B cell (primary cell): Measurements from ENCODE around the gene WDR4. TPM values are rescaled to one million over a fixed set of nuclear protein-coding genes. Genes with fewer than 3 reads are reported as not detected.

ENCODE experiments used
- ATAC-seq: fragments of 200-7000 bp; cut with Tn5 transposase; one replicate; pipeline ENCODE4 v1.10.0; 2021; ENCODE audit warnings: low read depth, mild to moderate bottlenecking, moderate number of reproducible peaks, moderate library complexity
- CTCF ChIA-PET: fragments of 350-600 bp; sonication (Branson Sonifier 250); formaldehyde crosslinking; loops from one replicate; lab custom pipeline; 2021; ENCODE audit warnings: antibody characterized with exemption, inconsistent platforms; lab: Charles Lee
- POLR2A ChIA-PET: fragments of 350-600 bp; sonication (Branson Sonifier 250); formaldehyde crosslinking; loops from one replicate; lab custom pipeline; 2021; ENCODE audit warnings: antibody characterized with exemption; lab: Charles Lee
- DNase-seq: peaks from one replicate; pipeline ENCODE4 v3.0.0; 2013
- H2AFZ ChIP-seq: 2 replicates; pipeline ENCODE4 v1.6.1; 2012; ENCODE audit warnings: mild to moderate bottlenecking, low read depth, low read length; ENCODE audit not compliant: insufficient read depth, poor library complexity, severe bottlenecking
- H3K27ac ChIP-seq, 2 donors: 1 replicate in 1 of 2; 2 replicates in 1 of 2; pipeline ENCODE4 v1.5.1; 2012 to 2013; ENCODE audit warnings: low read length in 2 of 2, mild to moderate bottlenecking in 2 of 2, moderate library complexity in 1 of 2
- H3K27me3 ChIP-seq, 4 experiments: fragments of 200-600 bp in 1 of 4; sonication (generic) in 1 of 4; replicated peaks in 1 of 4; 1 replicate in 2 of 4; 2 replicates in 2 of 4; pipeline versions ENCODE4 v1.6.1 to v1.7.0; 2013 to 2016; ENCODE audit warnings: low read length in 3 of 4, mild to moderate bottlenecking in 2 of 4, mixed read lengths in 1 of 4, moderate library complexity in 1 of 4; ENCODE audit not compliant: insufficient read depth in 4 of 4, control insufficient read depth in 3 of 4; ENCODE audit errors: control extremely low read depth in 1 of 4
- H3K36me3 ChIP-seq, 2 experiments: replicated peaks in 1 of 2; 1 replicate in 1 of 2; 2 replicates in 1 of 2; pipeline versions ENCODE4 v1.6.1 to v1.7.1; 2013; ENCODE audit warnings: low read length in 1 of 2; ENCODE audit not compliant: insufficient read depth in 2 of 2, control insufficient read depth in 1 of 2; ENCODE audit errors: control extremely low read depth in 1 of 2, extremely low read depth in 1 of 2
- H3K4me1 ChIP-seq, 2 donors: fragments of 200-600 bp in 1 of 2; sonication (generic) in 1 of 2; 1 replicate in 1 of 2; 2 replicates in 1 of 2; pipeline versions ENCODE4 v1.5.1 to v1.6.1; 2013 to 2017; ENCODE audit warnings: low read length in 2 of 2; ENCODE audit not compliant: control insufficient read depth in 2 of 2, insufficient read depth in 2 of 2
- H3K4me2 ChIP-seq: replicated peaks from 2 replicates; pipeline ENCODE3; 2012; ENCODE audit warnings: mild to moderate bottlenecking, low read depth, low read length; ENCODE audit not compliant: poor library complexity, severe bottlenecking
- H3K4me3 ChIP-seq, 5 experiments: fragments of 200-600 bp in 1 of 5; sonication (generic) in 1 of 5; 1 replicate in 3 of 5; 2 replicates in 2 of 5; pipeline versions ENCODE4 v1.5.1 to v1.7.0; 2011 to 2016; ENCODE audit warnings: low read length in 4 of 5, mild to moderate bottlenecking in 4 of 5, low read depth in 2 of 5, control low read depth in 1 of 5, moderate library complexity in 1 of 5; ENCODE audit not compliant: insufficient read depth in 1 of 5; ENCODE audit errors: control extremely low read depth in 1 of 5, extremely low read depth in 1 of 5
- H3K79me2 ChIP-seq: fragments of 200-600 bp; sonication (generic); one replicate; pipeline ENCODE4 v1.6.0; 2016; ENCODE audit warnings: low read length; ENCODE audit not compliant: control insufficient read depth, insufficient read depth
- H3K9ac ChIP-seq: fragments of 200-600 bp; sonication (generic); 2 replicates; pipeline ENCODE4 v1.6.1; 2017; ENCODE audit warnings: mild to moderate bottlenecking, low read length, moderate library complexity
- H3K9me3 ChIP-seq, 3 donors: one replicate each; pipeline versions ENCODE4 v1.6.1 to v1.7.1; 2013; ENCODE audit warnings: low read length in 2 of 3; ENCODE audit not compliant: control insufficient read depth in 2 of 3, insufficient read depth in 1 of 3; ENCODE audit errors: control extremely low read depth in 1 of 3
- H4K20me1 ChIP-seq: 2 replicates; pipeline ENCODE4 v1.6.0; 2012; ENCODE audit warnings: mild to moderate bottlenecking, low read length; ENCODE audit not compliant: insufficient read depth, control insufficient read depth, poor library complexity, severe bottlenecking
- H3K27ac Mint-ChIP-seq: one replicate; pipeline ENCODE4 v1.8.0; 2021; ENCODE audit warnings: mixed read lengths
- H3K27me3 Mint-ChIP-seq: one replicate; pipeline ENCODE4 v1.8.0; 2021; ENCODE audit warnings: mixed read lengths
- H3K4me1 Mint-ChIP-seq: one replicate; pipeline ENCODE4 v1.8.0; 2021; ENCODE audit warnings: mixed read lengths
- H3K4me3 Mint-ChIP-seq: one replicate; pipeline ENCODE4 v1.8.0; 2021; ENCODE audit warnings: mixed read lengths
- H3K9me3 Mint-ChIP-seq: one replicate; pipeline ENCODE4 v1.8.0; 2022; ENCODE audit warnings: mixed read lengths; ENCODE audit not compliant: insufficient read depth
- CTCF ChIP-seq: fragments of 200-600 bp; IDR thresholded peaks from one replicate; pipeline ENCODE4 v1.8.0; 2022; ENCODE audit warnings: antibody characterized with exemption, mild to moderate bottlenecking
- EZH2 ChIP-seq: IDR thresholded peaks from 2 replicates; pipeline ENCODE4 v1.6.1; 2012; ENCODE audit warnings: borderline replicate concordance, low read depth, mild to moderate bottlenecking, moderate library complexity, low read length; ENCODE audit not compliant: insufficient read depth, poor library complexity, severe bottlenecking
- WGBS: methylation state at CpG from one replicate; pipeline ENCODE4 v1.1.5; 2013; ENCODE audit warnings: missing lambda C conversion rate; ENCODE audit not compliant: insufficient coverage; 5-methylcytosine and 5-hydroxymethylcytosine counted together
- intact Hi-C: fragments of 100-400 bp; cut with micrococcal nuclease; formaldehyde crosslinking; loops from one replicate; pipeline ENCODE4 v1.10.0; 2022
- polyA plus RNA-seq: library from polyadenylated mRNA; depleted of rRNA; stranded (reverse); fragments of >200 nt; gene quantifications from 2 replicates; pipeline ENCODE4 v1.2.3, GENCODE V29; 2012
- total RNA-seq, 2 donors: library from RNA; stranded (reverse); fragments of 120-200 nt in 1 of 2; gene quantifications; 1 replicate in 1 of 2; 2 replicates in 1 of 2; pipeline versions ENCODE4 v1.2.3 to v1.2.4, GENCODE V29; 2013 to 2022

The WDR4 gene
- total and polyA plus RNA-seq, 2 donors (not counting 1 experiment from before 2014, with no cell fraction given) = 17.7 to 40.1 TPM

- ATAC-seq (no peak), DNase-seq (no peak)
- Histone ChIP-seq H4K20me1 (peaks cover 19% of the 10 kb centered on the region), H3K27me3 (no peaks in the 10 kb centered on the region), H3K4me3 (no peak overlapping the region), H3K79me2 (peaks cover 10% of the 10 kb centered on the region), H3K36me3 (peaks cover 0 to 72% of the 10 kb centered on the region in 2 experiments), H3K9me3 (peaks cover 0 to 3% (median 0%) of the 10 kb centered on the region in 3 donors), H2AFZ (no peak overlapping the region), H3K9ac (no peak overlapping the region), H3K4me1 (no peaks in the 10 kb centered on the region), H3K27ac (no peak overlapping the region), H3K4me2 (no peak overlapping the region)
- intact Hi-C loops = no loop called here
- no peaks in the 10 kb centered on the region for H3K9me3 Mint-ChIP-seq
- WGBS = 99% methylated on average over 10 of the region's 10 CpGs
- POLR2A ChIA-PET = no interaction called here
- H3K4me3 Mint-ChIP-seq = no peak overlapping the region
- no peaks in the 10 kb centered on the region for H3K27me3 Mint-ChIP-seq
- no peaks in the 10 kb centered on the region for H3K4me1 Mint-ChIP-seq
- TF ChIP-seq EZH2 (no peak), CTCF (no peak)
- CTCF ChIA-PET = no interaction called here
- no peak overlapping the region for H3K27ac Mint-ChIP-seq
These were observed 28.9 kb downstream of the WDR4 start for GRCh38 chr21:42850463-42850862.

GRCh38 chr21:42849759-42850412 lies 29.5 kb downstream of the WDR4 start:
- H3K27me3 ChIP-seq = no peaks in the 10 kb centered on the region
- no peaks in the 10 kb centered on the region for H3K27me3 Mint-ChIP-seq
- ChIA-PET POLR2A (no interaction called here), CTCF (no interaction called here)
- no peak overlapping the region for H3K4me3 ChIP-seq
- H3K4me3 Mint-ChIP-seq = no peak overlapping the region
- no peak for ATAC-seq
- H3K4me1 ChIP-seq = no peaks in the 10 kb centered on the region
- H3K4me1 Mint-ChIP-seq = no peaks in the 10 kb centered on the region
- 98% methylated on average over 26 of the region's 29 CpGs for WGBS
- no peak overlapping the region for H3K9ac ChIP-seq
- H4K20me1 ChIP-seq = peaks cover 24% of the 10 kb centered on the region
- no peak overlapping the region for H3K27ac ChIP-seq
- H3K9me3 Mint-ChIP-seq = no peaks in the 10 kb centered on the region
- no peak overlapping the region for H3K27ac Mint-ChIP-seq
- H3K79me2 ChIP-seq = peaks cover 16% of the 10 kb centered on the region
- TF ChIP-seq EZH2 = no peak
- intact Hi-C loops = no loop called here
- H2AFZ ChIP-seq = no peak overlapping the region
- H3K36me3 ChIP-seq = peaks cover 0 to 71% of the 10 kb centered on the region in 2 experiments
- no peak for DNase-seq
- no peak overlapping the region for H3K4me2 ChIP-seq
- peaks cover 0 to 3% (median 0%) of the 10 kb centered on the region in 3 donors for H3K9me3 ChIP-seq
